Body of pancreas (tissue), 4 donors: Measurements from ENCODE around the gene STPG3. TPM values are rescaled to one million over a fixed set of nuclear protein-coding genes. Genes with fewer than 3 reads are reported as not detected.

Experiments used
- ATAC-seq: fragments of 150-250 bp; one replicate; pipeline ENCODE4 v1.9.1; 2016
- DNase-seq, 4 donors: peaks; one replicate each; pipeline ENCODE4 v3.0.0-alpha.2; 2019
- H3K27ac ChIP-seq, 4 donors: fragments of 200-600 bp; sonication (generic); 1 replicate in 3 of 4; 2 replicates in 1 of 4; pipeline versions ENCODE4 v1.5.1 to v1.6.1; 2016 to 2019; ENCODE audit warnings: mild to moderate bottlenecking in 1 of 4, mixed read lengths in 1 of 4, moderate library complexity in 1 of 4
- H3K27me3 ChIP-seq, 2 donors: fragments of 200-600 bp; sonication (generic); one replicate each; pipeline ENCODE4 v1.6.0; 2016; ENCODE audit warnings: mild to moderate bottlenecking in 1 of 2
- H3K36me3 ChIP-seq, 2 donors: fragments of 200-600 bp; sonication (generic); replicated peaks in 1 of 2; 2 replicates each; pipeline ENCODE4 v1.5.1; 2016; ENCODE audit warnings: low read depth in 2 of 2; ENCODE audit not compliant: insufficient read depth in 1 of 2
- H3K4me1 ChIP-seq: fragments of 200-600 bp; sonication (generic); one replicate; pipeline ENCODE4 v1.6.0; 2016
- H3K4me3 ChIP-seq, 2 donors: fragments of 200-600 bp; sonication (generic); 1 replicate in 1 of 2; 2 replicates in 1 of 2; pipeline ENCODE4 v1.5.1; 2016 to 2019
- H3K9me3 ChIP-seq, 3 donors: fragments of 200-600 bp; sonication (generic); 1 replicate in 2 of 3; 2 replicates in 1 of 3; pipeline ENCODE4 v1.5.1; 2016
- POLR2A ChIP-seq, 3 donors: fragments of 450-650 bp; IDR thresholded peaks; one replicate each; pipeline ENCODE4 v1.6.1; 2016; ENCODE audit warnings: antibody characterized with exemption in 3 of 3, mild to moderate bottlenecking in 2 of 3
- WGBS, 2 donors: methylation state at CpG; one replicate each; pipeline ENCODE4 v1.1.5; 2017; 5-methylcytosine and 5-hydroxymethylcytosine counted together
- intact Hi-C: fragments of 100-400 bp; cut with DNase I; formaldehyde crosslinking; loops from one replicate; pipeline ENCODE4 v1.15.1; 2023
- total RNA-seq, 2 donors: library from RNA; depleted of rRNA; stranded (reverse); fragments of >200 nt; gene quantifications; one replicate each; pipeline ENCODE4 v1.1.0, GENCODE V29; 2016
- TF ChIP-seq, protein P1 (sequence below), 7 experiments: fragments of 450-650 bp in 4 of 7; fragments of 200-600 bp in 3 of 7; sonication (generic) in 3 of 7; IDR thresholded peaks; one replicate each; pipeline ENCODE4 v1.5.1; 2016 to 2019; ENCODE audit warnings: antibody characterized with exemption in 7 of 7

STPG3 gene
- total RNA-seq, 2 donors from 2014 or later: not detected

DNA sequence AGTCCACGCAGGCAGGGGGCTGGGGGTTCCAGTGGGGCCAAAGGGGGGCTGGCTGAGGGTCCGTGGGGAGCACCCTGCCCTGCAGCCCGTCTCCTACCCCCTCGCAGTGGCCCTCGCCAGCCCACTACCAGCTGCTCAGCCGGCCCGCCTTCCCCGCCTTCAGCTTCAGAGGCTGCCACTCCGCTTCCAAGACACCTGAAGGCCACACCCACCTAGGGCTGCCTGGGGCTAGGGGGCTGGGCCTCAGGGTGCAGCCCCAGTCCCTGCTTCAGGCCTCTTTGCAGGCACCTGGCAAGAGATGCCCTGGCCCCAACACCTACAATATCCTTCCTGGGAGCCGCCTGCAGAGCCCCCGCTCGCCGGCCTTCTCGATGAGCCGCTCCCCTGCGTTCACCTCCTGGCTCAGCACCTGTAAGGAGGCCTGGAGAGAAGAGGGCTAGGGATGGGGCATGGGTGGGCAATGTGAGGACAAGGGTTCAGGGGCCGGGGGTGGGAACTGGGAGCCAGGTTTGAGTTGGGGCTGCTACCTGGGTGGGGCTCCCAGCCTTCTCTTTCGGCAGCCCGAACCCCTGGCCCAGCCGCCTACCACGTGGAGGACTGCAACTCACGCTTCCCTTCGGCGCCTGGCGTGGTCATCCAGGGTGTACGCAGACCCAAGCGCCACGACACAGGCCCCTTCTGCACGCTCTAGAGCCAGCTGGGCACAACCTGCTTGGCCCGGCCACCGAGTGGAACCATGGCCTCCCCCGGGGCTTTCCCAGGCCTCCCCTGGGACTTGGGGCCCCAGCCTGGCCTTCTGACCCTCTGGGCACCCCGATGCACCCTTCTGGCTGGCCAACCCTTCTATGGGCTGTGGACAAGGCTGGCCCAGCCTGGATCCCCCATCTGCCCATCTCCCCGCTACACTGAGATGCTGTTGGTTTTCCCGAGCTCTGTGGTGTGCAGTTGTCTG lies 1.7 kb downstream of the STPG3 start:
- TF ChIP-seq, protein P1, sequence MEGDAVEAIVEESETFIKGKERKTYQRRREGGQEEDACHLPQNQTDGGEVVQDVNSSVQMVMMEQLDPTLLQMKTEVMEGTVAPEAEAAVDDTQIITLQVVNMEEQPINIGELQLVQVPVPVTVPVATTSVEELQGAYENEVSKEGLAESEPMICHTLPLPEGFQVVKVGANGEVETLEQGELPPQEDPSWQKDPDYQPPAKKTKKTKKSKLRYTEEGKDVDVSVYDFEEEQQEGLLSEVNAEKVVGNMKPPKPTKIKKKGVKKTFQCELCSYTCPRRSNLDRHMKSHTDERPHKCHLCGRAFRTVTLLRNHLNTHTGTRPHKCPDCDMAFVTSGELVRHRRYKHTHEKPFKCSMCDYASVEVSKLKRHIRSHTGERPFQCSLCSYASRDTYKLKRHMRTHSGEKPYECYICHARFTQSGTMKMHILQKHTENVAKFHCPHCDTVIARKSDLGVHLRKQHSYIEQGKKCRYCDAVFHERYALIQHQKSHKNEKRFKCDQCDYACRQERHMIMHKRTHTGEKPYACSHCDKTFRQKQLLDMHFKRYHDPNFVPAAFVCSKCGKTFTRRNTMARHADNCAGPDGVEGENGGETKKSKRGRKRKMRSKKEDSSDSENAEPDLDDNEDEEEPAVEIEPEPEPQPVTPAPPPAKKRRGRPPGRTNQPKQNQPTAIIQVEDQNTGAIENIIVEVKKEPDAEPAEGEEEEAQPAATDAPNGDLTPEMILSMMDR (IDR thresholded peaks at IDR 0.05): no peak
- no peak for TF ChIP-seq POLR2A (IDR thresholded peaks at IDR 0.05)
- 83 to 91% methylated on average over 15 to 33 of the region's 35 CpGs for WGBS, 2 donors
- DNase-seq (no peak), ATAC-seq (no peak)
- H3K9me3 ChIP-seq: no peaks in the 10 kb centered on the region
- no peaks in the 10 kb centered on the region for H3K36me3 ChIP-seq
- H3K4me3 ChIP-seq: no peak overlapping the region
- peaks cover 50% of the 10 kb centered on the region for H3K4me1 ChIP-seq
- intact Hi-C loops: no loop called here
- no peaks in the 10 kb centered on the region for H3K27me3 ChIP-seq
- H3K27ac ChIP-seq: peak overlapping the region in 2 of 4 donors; percentile 81 to 84

DNA sequence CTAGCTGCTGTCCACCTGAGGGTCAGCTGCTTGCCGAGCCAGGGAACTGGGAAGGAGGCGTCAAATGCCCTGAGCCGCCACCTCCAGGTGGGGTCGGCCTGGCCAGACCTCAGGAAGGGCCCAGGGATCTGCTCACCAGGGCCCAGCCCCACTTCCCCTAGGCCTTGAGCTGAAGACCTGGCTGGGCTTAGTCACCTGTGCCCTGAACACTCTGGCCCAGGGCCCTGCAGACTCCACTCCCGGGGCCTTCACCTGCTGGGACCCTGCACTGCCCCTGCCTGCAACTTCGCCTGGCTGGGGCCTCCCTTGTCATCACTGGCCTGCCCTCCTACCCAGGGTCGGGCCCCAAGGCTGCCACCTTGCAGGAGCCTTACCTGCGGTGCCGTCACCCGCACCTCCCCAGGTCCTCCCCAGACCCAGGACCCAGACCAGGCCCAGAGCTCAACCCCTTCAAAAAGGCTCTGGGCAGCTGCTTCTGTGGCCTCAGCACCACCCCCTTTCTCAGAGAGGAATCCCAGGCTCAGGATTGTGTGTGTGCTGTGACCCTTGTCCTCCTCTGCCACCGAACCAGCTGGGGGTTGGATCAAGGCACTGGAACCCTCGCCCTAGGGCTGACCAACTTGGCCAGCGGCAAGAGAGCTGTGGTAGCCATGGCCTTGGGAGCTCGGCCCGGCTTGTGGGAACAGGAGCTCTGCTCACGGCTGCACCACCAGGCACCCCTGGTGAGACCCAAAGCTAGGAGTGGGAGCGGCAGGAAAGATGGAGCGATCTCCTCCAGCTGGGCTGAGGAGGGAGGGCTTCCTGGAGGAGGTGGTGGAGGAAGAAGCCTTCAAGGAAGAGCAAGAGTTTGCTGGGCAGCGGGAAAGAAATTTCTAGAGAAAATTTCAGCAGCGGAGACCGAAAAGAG lies 2.9 kb downstream of the STPG3 start:
- WGBS, 2 donors: 35 to 36% methylated on average over 14 to 21 of the region's 21 CpGs

DNA sequence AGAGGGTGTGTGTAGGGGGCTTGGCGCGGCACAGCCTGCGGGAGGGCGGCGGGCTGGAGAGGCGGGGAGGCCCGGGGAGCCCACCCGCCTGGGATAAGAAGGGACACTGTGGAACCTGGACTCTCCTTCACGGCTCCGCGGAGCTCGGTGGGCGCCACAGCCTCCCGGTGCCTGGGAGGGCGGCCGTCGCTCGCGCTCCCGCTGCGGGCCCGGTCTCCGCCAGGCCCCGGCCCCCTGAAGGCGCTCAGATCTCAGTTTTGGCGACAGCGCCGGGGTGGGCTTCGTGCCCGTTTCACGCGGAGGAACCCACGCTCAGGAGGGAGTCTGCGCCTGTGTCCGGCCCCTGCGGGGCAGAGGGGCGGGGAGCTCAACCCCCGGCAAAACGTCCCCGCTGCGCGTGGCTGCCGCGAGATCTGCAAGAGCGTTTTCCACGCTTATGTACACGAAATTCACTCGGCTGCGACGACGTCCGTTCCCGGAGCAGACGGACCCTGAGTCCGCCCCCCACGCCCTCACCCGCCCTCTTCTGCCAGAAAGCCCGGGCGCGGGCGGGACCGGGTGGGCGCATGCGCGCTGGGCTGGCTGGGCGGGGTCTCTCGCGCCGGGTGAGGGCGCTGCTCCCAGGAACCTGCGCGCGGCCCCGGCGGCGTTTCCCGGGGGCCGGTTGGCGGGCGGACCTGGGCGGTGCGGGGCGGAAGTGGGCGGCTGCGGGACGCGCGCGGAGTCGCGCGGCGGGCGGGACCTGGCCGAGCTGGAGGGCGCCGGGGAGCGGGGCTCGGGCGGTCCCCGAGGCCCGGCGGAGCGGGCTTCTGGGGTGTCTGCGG lies 3.8 kb downstream of the STPG3 start, which contains the start of gene NELFB:
NELFB (plus strand) TSS at position 704 of the 824 bp plus-strand sequence.
- Histone ChIP-seq H3K27ac (peak within 1 kb of the TSS; percentile 63 to 84 (median 73)), H3K4me1 (peaks cover 44% of the 10 kb centered on the region), H3K36me3 (peaks cover 0 to 3% of the 10 kb centered on the region in 2 donors), H3K9me3 (no peaks in the 10 kb centered on the region), H3K4me3 (peak within 1 kb of the TSS; percentile 97 to 99), H3K27me3 (no peaks in the 10 kb centered on the region)
- WGBS, 2 donors: 1 to 3% methylated on average over 14 to 77 of the region's 105 CpGs
- intact Hi-C loops: no loop called here
- peak; percentile 94 for ATAC-seq
- TF ChIP-seq, protein P1 (IDR thresholded peaks at IDR 0.05): peak in 2 of 7 experiments; percentile 25 to 42
- peak; percentile 37 to 78 (median 67) for TF ChIP-seq POLR2A (IDR thresholded peaks at IDR 0.05)
- DNase-seq: peak; percentile 92 to 94 (median 94)

More for the DNA sequence above, 2.9 kb downstream of the STPG3 start:
- ATAC-seq (peak; percentile 26), DNase-seq (peak in 3 of 4 donors; percentile 47 to 65 (median 61))
- intact Hi-C loops: no loop called here
- peaks cover 50% of the 10 kb centered on the region for H3K4me1 ChIP-seq
- H3K4me3 ChIP-seq: peak overlapping the region; percentile 56 to 63
- H3K9me3 ChIP-seq: no peaks in the 10 kb centered on the region
- H3K36me3 ChIP-seq: peaks cover 0 to 2% of the 10 kb centered on the region in 2 donors
- H3K27me3 ChIP-seq: no peaks in the 10 kb centered on the region
- peak overlapping the region; percentile 63 to 84 (median 72) for H3K27ac ChIP-seq
- TF ChIP-seq, protein P1 (IDR thresholded peaks at IDR 0.05): no peak
- no peak for TF ChIP-seq POLR2A (IDR thresholded peaks at IDR 0.05)

DNA sequence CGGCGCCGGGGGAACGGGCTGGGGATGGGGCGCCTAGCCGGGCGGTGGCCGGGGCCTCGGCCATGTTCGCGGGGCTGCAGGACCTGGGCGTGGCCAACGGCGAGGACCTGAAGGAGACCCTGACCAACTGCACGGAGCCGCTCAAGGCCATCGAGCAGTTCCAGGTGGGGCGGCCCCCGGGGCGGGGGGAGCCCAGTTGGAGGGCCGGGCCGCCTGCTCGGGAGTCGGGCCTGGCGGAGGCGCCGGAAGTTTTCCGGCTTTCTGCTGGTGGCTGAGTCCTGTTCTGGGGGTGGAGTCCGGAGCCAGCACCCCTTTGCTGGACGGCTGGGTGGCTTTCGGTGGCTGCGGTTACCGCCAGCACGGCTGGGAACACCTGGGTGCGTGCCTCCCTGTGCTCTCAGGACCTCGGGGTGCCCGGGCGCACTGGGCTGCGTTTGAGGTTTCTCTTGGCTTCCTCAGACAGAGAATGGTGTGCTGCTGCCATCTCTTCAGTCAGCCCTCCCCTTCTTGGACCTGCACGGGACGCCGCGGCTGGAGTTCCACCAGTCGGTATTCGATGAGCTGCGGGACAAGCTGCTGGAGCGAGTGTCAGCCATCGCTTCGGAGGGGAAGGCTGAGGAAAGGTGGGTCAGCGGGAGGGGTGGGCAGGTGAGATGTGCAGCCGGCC lies 4.5 kb downstream of the STPG3 start:
- Histone ChIP-seq H3K27me3 (no peaks in the 10 kb centered on the region), H3K4me3 (peak overlapping the region; percentile 97 to 99), H3K27ac (peak overlapping the region; percentile 33 to 84 (median 73)), H3K36me3 (peaks cover 0 to 3% of the 10 kb centered on the region in 2 donors), H3K4me1 (peaks cover 36% of the 10 kb centered on the region), H3K9me3 (no peaks in the 10 kb centered on the region)
- TF ChIP-seq, protein P1 (IDR thresholded peaks at IDR 0.05): no peak
- no peak for TF ChIP-seq POLR2A (IDR thresholded peaks at IDR 0.05)
- DNase-seq (peak; percentile 61 to 72 (median 66)), ATAC-seq (peak; percentile 40)
- intact Hi-C loops: no loop called here
- 0 to 2% methylated on average over 3 to 51 of the region's 51 CpGs for WGBS, 2 donors
